ENCODE measurements around the gene TNNT2. TPM values are rescaled to one million over a fixed set of nuclear protein-coding genes. Genes with fewer than 3 reads are reported as not detected.

TNNT2 gene
- total and polyA plus RNA-seq, 2 of the 8 experiments (the other 6 are each of a cell fraction or from before 2014, with no cell fraction given) = 3.1 to 21.0 TPM

GRCh38 chr1:201396861-201397464 lies 19.5 kb upstream of the TNNT2 start:
- no peak overlapping the region for H2AK5ac ChIP-seq (ENCODE audit: low read depth, low read length)
- whole genome bisulfite sequencing, 2 experiments (ENCODE audit: extremely low coverage in 1 of 2, insufficient coverage in 1 of 2, insufficient read length in 1 of 2, insufficient replicate concordance in 2 of 2, low coverage in 1 of 2, low lambda C conversion rate in 2 of 2, missing lambda C conversion rate in 1 of 2) = 94% methylated on average over 9 of the region's 10 CpGs; no CpG with 5 or more reads in 1 of the 2 experiments
- H2BK5ac ChIP-seq (ENCODE audit: low read depth, low read length) = no peak overlapping the region; the same call in 1 of the 2 replicates
- peaks cover 7 to 30% (median 19%) of the 10 kb centered on the region in 4 experiments for H3K4me1 ChIP-seq (replicated peaks in 1 of 4; ENCODE audit: control insufficient read depth in 3 of 4, insufficient read depth in 4 of 4, low read length in 3 of 4)
- ChIA-PET CTCF (ENCODE audit: partially characterized antibody) (interaction anchor here (0.6 to 15.3 kb wide), 11 partner anchors 8 to 397 kb away, joined by 3 to 268 read pairs (median 6); partner anchors contain the start of gene TNNT2), POLR2A (ENCODE audit: partially characterized antibody) (interaction anchor here (1.0 to 3.1 kb wide), 5 partner anchors 8 to 21 kb away, joined by 4 to 18 read pairs (median 4); no protein-coding TSS in a partner anchor)
- H3K79me2 ChIP-seq (ENCODE audit: control insufficient read depth in 1 of 2, insufficient read depth in 2 of 2, low read length in 2 of 2) = peaks cover 0 to 3% of the 10 kb centered on the region in 2 experiments; a peak in 1 of 4 replicates
- H4K91ac ChIP-seq (replicated peaks; ENCODE audit: insufficient read length, low read length) = no peak overlapping the region
- H2BK12ac ChIP-seq (ENCODE audit: low read depth, low read length) = no peak overlapping the region
- H3K14ac ChIP-seq (ENCODE audit: insufficient read length) = no peak overlapping the region
- no peak overlapping the region for H3K4ac ChIP-seq (replicated peaks; ENCODE audit: insufficient read length, low read depth, low read length)
- peaks cover 5% of the 10 kb centered on the region; the same call in 1 of the 2 replicates for H3K23me2 ChIP-seq (ENCODE audit: low read depth, low read length)
- no peak overlapping the region for H2BK20ac ChIP-seq (ENCODE audit: low read length)
- DNase-seq (ENCODE audit: low read depth in 1 of 2, low spot score in 2 of 2) = no peak
- H3K36me3 ChIP-seq (ENCODE audit: control insufficient read depth in 2 of 4, insufficient read depth in 4 of 4, low read length in 3 of 4) = no peaks in the 10 kb centered on the region
- H3K27ac ChIP-seq (ENCODE audit: low read depth, low read length) = no peak overlapping the region
- H3K4me3 ChIP-seq (ENCODE audit: extremely low read depth in 1 of 4, insufficient read depth in 2 of 4, low read depth in 3 of 4, low read length in 4 of 4) = no peak overlapping the region
- no peak overlapping the region for H3K18ac ChIP-seq (ENCODE audit: extremely low read depth, low read length)
- no peak overlapping the region for H3K56ac ChIP-seq (replicated peaks; ENCODE audit: insufficient read length, low read depth, low read length)
- peaks cover 0 to 3% of the 10 kb centered on the region in 2 experiments for H4K20me1 ChIP-seq (replicated peaks in 1 of 2; ENCODE audit: control insufficient read depth in 1 of 2, insufficient read depth in 2 of 2, low read length in 2 of 2)
- peaks cover 5% of the 10 kb centered on the region for H3K79me1 ChIP-seq (ENCODE audit: low read depth, low read length)
- no peaks in the 10 kb centered on the region for H3K9me3 ChIP-seq (ENCODE audit: insufficient read depth in 2 of 2, low read depth in 1 of 2, low read length in 1 of 2)
- no peak overlapping the region for H4K5ac ChIP-seq (ENCODE audit: insufficient read length, low read depth, low read length)
- no peak overlapping the region for H4K8ac ChIP-seq (ENCODE audit: extremely low read depth, insufficient read depth, low read length)
- H2AFZ ChIP-seq (ENCODE audit: low read length) = no peak overlapping the region
- no peak for FAIRE-seq
- H3K4me2 ChIP-seq (ENCODE audit: insufficient read depth in 1 of 2, low read depth in 2 of 2, low read length in 2 of 2) = no peak overlapping the region; a peak in 1 of 4 replicates
- H2BK120ac ChIP-seq (replicated peaks; ENCODE audit: low read depth, low read length) = no peak overlapping the region
- H3K23ac ChIP-seq (ENCODE audit: insufficient read length) = no peak overlapping the region
- H2BK15ac ChIP-seq (ENCODE audit: low read length) = no peak overlapping the region
- peaks cover 0 to 12% (median 2%) of the 10 kb centered on the region in 4 experiments; a peak in 5 of 7 replicates for H3K27me3 ChIP-seq (replicated peaks in 1 of 4; ENCODE audit: control insufficient read depth in 3 of 4, extremely low read depth in 1 of 4, insufficient read depth in 3 of 4, low read length in 3 of 4)
- H3K9ac ChIP-seq (replicated peaks in 1 of 4; ENCODE audit: extremely low read depth in 1 of 4, low read depth in 3 of 4, low read length in 3 of 4) = no peak overlapping the region
- no peak for TF ChIP-seq JUND (IDR thresholded peaks at IDR 0.05; ENCODE audit: low read length)
- TF ChIP-seq SRF (IDR thresholded peaks at IDR 0.05; ENCODE audit: low read depth, low read length) = no peak
- no peak for TF ChIP-seq TEAD4 (IDR thresholded peaks at IDR 0.05; ENCODE audit: low read depth, low read length)
- TF ChIP-seq RXRA (IDR thresholded peaks at IDR 0.05; ENCODE audit: insufficient read depth, low read depth, low read length) = no peak
- TF ChIP-seq CBX8 (IDR thresholded peaks at IDR 0.05; ENCODE audit: borderline replicate concordance, low read depth, low read length) = no peak
- TF ChIP-seq RFX5 (IDR thresholded peaks at IDR 0.05; ENCODE audit: borderline replicate concordance, low read depth, low read length) = no peak
- TF ChIP-seq PHF8 (conservative IDR thresholded peaks at IDR 0.05; ENCODE audit: low read depth, low read length) = no peak
- TF ChIP-seq TAF7 (optimal IDR thresholded peaks at IDR 0.05; ENCODE audit: borderline replicate concordance, low read depth, low read length) = no peak
- TF ChIP-seq SP4 (IDR thresholded peaks at IDR 0.05; ENCODE audit: low read length) = no peak
- no peak for TF ChIP-seq CBX5 (IDR thresholded peaks at IDR 0.05; ENCODE audit: low read depth, low read length)
- TF ChIP-seq ZNF274 (IDR thresholded peaks at IDR 0.05; ENCODE audit: borderline replicate concordance, extremely low read depth, low read length) = no peak
- no peak for TF ChIP-seq POU5F1 (IDR thresholded peaks at IDR 0.05; ENCODE audit: low read depth, low read length)
- no peak for TF ChIP-seq SAP30 (IDR thresholded peaks at IDR 0.05; ENCODE audit: insufficient read depth, insufficient replicate concordance, low read length)

Measured in H1 (cell line).